ENCODE data around the gene SLC16A9.

DNA sequence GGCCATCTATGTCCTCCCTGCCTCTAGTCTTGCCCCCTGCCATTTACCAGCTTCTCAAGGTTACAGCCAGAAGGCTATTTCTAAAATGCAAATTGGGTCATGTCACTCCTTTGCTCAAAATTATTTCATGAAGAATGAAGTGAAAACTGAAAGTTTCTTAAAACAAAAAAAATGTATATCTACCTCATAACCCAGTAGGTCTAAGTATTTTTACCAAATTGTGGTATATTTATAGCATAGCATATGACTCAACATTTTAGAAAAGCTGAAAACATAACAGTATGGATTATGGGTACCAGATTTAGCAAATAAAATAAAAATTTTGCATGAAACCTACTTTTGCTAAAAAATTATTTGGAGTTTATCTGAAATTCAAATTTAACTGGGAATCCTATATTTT is 78.4 kb downstream of the SLC16A9 start:
- TF ChIP-seq CTCF (conservative IDR thresholded peaks at IDR 0.05 in 1 of 2, IDR thresholded peaks at IDR 0.05 in 1 of 2; ENCODE audit: extremely low read depth in 1 of 2, insufficient read depth in 1 of 2, low read depth in 1 of 2, low read length in 2 of 2) (no peak), EZH2 (IDR thresholded peaks at IDR 0.05; ENCODE audit: borderline replicate concordance, low read length) (no peak)

Data from mammary epithelial cell (primary cell).